Mesangial cell (primary cell): ENCODE measurements around the gene MARVELD1. TPM values are rescaled to one million over a fixed set of nuclear protein-coding genes. Genes with fewer than 3 reads are reported as not detected.

Experiments used
- total RNA-seq: library from RNA; depleted of rRNA; stranded (reverse); fragments of >200 nt; gene quantifications from 2 replicates; pipeline ENCODE4 v1.2.3, GENCODE V29; 2015

The MARVELD1 gene
- 37.5 and 61.7 TPM in 2 replicates for total RNA-seq

DNA sequence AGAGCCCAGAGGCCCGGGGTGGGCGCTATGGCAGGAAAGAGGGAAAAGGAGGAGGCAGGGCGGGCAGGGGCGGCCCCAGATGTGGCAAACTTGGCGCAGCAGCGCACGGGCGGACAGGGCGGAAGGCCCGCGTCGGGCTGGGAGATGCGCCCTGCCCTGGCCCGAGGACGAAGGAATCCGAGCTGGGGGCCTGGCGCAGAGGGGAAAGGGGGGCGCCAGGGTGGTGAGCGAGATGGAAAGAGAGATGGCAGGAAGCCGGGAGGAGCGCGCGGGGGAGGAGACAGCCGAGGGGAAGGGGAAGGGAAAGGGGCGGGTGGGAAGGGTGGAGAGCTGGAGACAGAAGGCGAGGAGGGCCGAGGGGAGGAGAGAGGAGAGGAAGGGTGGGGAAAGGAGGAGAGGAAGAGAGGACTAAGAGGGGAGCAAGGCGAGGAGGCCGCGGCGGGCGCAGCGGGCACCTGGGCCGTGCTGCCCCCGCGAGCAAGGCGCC lies at the start of gene MARVELD1:
Gene MARVELD1 (plus strand): TSS at position 392 of the 487 bp plus-strand sequence. CDS start 147 bp downstream, outside the sequence.

DNA sequence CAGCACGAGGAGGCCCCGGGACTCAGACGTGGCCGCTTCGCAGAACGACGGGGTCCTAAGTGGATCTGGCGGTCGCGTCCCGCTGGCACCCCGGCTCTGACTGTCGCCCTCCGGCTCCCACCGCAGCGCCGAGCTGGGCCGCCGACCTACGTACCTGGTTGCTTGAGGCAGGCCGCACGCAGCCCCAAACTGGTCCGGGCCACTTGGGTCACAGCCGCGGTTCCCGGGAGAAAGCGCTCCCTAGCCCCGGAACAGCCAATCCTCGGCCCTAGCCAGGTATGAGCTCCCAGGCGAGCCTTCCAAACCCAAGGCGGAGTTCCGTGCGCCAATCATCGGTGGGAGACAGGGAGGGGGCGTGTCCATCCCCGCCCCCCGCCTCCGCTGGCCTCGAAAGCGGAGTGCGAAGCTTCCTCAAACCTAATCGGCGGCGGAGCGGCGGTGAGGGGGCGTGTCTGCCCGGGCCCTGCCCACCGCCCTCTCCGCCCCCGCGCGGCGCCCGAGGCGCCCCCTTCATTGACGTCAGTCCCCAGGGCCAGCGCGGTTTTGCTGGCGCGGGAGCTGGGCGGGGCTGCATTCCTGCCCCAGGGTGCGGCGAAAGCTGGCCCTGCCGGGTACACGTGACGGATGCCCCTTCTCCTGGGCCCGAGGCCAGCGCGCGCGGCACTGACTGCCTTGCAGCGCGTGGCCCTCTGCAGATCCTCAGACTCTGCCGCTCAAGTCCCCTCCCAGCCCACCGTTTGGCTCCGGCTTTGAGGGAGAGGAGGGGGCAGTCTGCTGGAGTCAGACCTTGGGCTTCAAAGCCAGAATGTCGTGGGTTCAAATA lies 26.4 kb upstream of the MARVELD1 start, which contains the start of gene AVPI1:
Gene AVPI1 (minus strand): TSS at position 280 of the 823 bp plus-strand sequence. CDS start 7,336 bp downstream, outside the sequence.

DNA sequence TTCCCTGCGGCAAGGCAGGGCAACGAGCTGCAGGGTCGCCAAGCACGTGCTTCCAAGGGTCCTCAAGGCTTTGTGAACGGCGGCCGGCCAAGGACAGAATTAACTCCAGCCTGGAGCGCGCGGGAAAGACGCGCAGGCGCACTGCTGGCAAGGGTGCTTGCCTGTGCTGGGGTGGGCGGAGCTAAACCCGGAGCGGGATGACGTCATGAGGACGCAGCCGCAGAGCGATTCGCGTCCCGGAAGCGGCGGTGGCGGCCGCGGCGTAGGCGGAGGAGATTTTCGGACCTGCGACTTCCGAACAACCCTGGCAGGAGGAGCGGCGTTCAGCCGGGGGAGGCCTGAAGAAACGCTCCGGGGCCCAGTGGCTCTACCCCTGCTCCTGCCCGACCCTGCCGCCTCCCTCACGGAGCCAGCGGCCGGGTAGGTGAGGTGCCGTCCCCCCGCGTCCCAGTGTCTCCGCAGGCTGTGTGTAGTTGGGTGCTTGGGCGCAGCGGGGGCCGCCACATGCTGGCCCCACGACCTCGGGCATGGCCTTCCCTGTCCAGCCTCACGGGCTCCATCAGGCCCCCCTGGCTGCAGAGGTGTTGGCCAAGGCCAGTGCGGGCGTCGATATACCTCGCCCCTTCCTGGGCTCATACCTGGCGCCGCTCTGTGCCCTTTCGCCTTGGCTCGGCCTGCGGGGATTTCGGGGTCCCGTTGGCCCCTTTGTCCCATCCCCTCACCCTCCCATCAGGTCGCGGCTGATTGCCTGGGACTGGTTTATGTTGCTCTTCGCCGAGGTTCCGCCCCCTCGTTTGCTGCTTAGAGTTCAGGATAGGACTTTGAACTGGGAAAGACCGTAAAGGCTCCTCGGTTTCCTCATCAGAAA lies 23.6 kb downstream of the MARVELD1 start, which contains the start of gene ZFYVE27:
Gene ZFYVE27 (plus strand): TSS at position 227 of the 868 bp plus-strand sequence. CDS start 1,350 bp downstream, outside the sequence.

Other genes starting within 250 kb of the MARVELD1 start
- gene MMS19, start 215.3 kb upstream of the MARVELD1 start, total RNA-seq, result 96.1 and 128 TPM in 2 replicates
- gene UBTD1, start 214.8 kb upstream of the MARVELD1 start, total RNA-seq, result 45.5 and 55.0 TPM in 2 replicates
- 0.81 and 3.0 TPM in 2 replicates for gene ANKRD2, start 141.0 kb upstream of the MARVELD1 start, total RNA-seq
- 3.1 and 18.4 TPM in 2 replicates for gene HOGA1, start 129.3 kb upstream of the MARVELD1 start, total RNA-seq
- gene C10orf62, start 124.0 kb upstream of the MARVELD1 start, total RNA-seq, result 0.13 TPM in 1 of 2 replicates, not detected in the other
- 7.5 and 9.5 TPM in 2 replicates for gene MORN4, start 80.2 kb upstream of the MARVELD1 start, total RNA-seq
- gene PI4K2A, start 73.1 kb upstream of the MARVELD1 start, total RNA-seq, result 20.2 and 23.8 TPM in 2 replicates
- 9.3 and 12.3 TPM in 2 replicates for gene AVPI1, start 26.5 kb upstream of the MARVELD1 start, total RNA-seq
- 13.7 and 21.9 TPM in 2 replicates for gene ZFYVE27, start 23.4 kb downstream of the MARVELD1 start, total RNA-seq
- gene SFRP5, start 58.3 kb downstream of the MARVELD1 start, total RNA-seq, result 0.16 and 3.0 TPM in 2 replicates
- gene GOLGA7B, start 136.1 kb downstream of the MARVELD1 start, total RNA-seq, result under 0.01 TPM in 2 replicates